ENCODE data around the gene CEP85. TPM values are rescaled to one million over a fixed set of nuclear protein-coding genes. Genes with fewer than 3 reads are reported as not detected.

Gene CEP85, protein sequence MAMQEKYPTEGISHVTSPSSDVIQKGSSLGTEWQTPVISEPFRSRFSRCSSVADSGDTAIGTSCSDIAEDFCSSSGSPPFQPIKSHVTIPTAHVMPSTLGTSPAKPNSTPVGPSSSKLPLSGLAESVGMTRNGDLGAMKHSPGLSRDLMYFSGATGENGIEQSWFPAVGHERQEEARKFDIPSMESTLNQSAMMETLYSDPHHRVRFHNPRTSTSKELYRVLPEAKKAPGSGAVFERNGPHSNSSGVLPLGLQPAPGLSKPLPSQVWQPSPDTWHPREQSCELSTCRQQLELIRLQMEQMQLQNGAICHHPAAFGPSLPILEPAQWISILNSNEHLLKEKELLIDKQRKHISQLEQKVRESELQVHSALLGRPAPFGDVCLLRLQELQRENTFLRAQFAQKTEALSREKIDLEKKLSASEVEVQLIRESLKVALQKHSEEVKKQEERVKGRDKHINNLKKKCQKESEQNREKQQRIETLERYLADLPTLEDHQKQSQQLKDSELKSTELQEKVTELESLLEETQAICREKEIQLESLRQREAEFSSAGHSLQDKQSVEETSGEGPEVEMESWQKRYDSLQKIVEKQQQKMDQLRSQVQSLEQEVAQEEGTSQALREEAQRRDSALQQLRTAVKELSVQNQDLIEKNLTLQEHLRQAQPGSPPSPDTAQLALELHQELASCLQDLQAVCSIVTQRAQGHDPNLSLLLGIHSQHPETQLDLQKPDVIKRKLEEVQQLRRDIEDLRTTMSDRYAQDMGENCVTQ
- 6.3 and 8.3 TPM in 2 replicates for total RNA-seq (2012; rRNA removed)

DNA sequence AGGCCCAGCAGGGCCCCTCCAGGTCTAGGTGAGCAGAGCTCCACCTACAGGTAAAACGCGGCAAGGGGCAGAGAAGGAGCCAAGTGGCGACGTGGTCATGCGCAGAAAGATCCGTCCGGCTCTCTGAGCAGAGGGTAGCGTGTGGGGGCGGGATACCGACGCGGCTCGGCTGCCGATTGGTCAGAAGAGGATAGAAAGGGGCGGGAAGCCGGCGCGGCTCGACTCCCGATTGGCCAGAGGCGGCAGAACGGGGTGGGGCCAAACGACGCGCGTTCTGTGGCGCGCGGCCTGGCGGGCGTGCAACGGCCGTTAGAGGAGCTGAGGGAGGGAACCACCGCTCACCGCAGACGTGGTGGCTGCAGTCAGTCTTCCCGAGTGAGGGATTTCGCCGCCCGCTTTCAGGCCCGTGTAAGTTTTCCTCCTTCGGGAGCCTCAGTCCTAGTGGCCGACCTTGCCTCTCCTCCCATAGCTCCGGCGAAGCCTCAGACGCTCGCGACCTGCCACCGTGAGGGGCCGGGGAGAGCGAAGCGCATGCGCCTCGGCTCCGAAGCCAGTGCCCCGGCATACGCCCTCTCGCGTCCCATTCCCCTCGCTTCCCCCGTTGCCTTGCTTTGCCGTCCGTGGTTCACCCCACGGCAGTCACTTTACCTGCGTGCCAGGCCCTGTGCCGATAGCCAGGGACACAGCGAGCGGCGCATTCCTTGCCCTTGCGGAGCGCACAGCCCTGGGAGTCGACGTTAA, at the start of gene CEP85:
Gene CEP85, plus strand, starts transcription at position 298 of the 741 bp plus-strand sequence. CDS start 5,584 bp downstream, outside the sequence.
- H3K9ac ChIP-seq (ENCODE audit: low read depth, low read length) = peak within 1 kb of the TSS; percentile 88
- peak within 1 kb of the TSS; percentile 89 for H3K4me2 ChIP-seq (ENCODE audit: low read length)
- H3K27me3 ChIP-seq (ENCODE audit: control insufficient read depth, insufficient read depth, low read length) = no peaks in the 10 kb centered on the region

DNA sequence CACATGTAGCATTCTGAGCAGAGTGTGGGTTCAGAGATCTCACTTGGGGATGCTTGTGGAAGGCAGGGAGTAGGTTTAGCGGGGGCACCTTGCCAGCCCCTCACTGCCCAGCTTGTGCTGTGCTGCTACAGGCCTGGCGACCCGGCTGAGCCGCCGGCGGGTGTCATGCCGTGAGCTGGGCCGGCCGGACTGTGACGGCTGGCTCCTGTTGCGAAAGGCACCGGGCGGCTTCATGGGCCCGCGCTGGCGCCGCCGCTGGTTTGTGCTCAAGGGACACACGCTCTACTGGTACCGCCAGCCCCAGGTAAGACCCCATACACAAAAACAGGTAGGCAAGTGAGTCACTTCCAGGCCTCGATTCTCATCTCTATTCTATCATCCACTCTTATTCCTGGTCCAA, 49.1 kb upstream of the CEP85 start:
- Histone ChIP-seq H3K4me1 (ENCODE audit: control insufficient read depth, insufficient read depth, low read length) (no peaks in the 10 kb centered on the region), H3K27me3 (ENCODE audit: control insufficient read depth, insufficient read depth, low read length) (no peaks in the 10 kb centered on the region), H3K9ac (ENCODE audit: low read depth, low read length) (no peak overlapping the region), H3K9me3 (replicated peaks; ENCODE audit: low read length) (no peaks in the 10 kb centered on the region), H3K4me2 (ENCODE audit: low read length) (no peak overlapping the region), H3K4me3 (ENCODE audit: low read length) (no peak overlapping the region), H3K36me3 (ENCODE audit: insufficient read depth, low read length) (no peaks in the 10 kb centered on the region)

More for the DNA sequence above, at the start of gene CEP85:
- no peaks in the 10 kb centered on the region for H3K9me3 ChIP-seq (replicated peaks; ENCODE audit: low read length)
- peaks cover 18% of the 10 kb centered on the region for H3K4me1 ChIP-seq (ENCODE audit: control insufficient read depth, insufficient read depth, low read length)
- no peaks in the 10 kb centered on the region for H3K36me3 ChIP-seq (ENCODE audit: insufficient read depth, low read length)
- peak within 1 kb of the TSS; percentile 98 for H3K4me3 ChIP-seq (ENCODE audit: low read length)

DNA sequence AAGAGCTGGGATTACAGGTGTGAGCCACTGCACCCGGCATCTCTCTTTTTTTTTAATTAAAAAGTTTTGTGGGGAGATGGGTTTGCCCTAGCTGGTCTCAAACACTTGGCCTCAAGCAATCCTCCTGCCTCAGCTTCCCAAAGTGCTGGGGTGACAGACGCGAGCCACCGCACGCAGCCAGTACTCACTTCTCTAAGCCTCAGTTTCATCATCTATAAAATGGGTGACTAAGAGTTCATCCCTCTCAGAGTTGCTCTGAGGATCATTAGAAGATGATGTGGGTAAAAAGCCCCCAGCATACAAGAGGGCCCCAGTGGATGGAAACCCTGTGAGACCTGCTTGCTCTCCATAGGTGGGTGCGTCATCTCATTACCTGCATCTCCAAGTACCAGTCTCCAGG, 46.1 kb upstream of the CEP85 start:
- H3K9ac ChIP-seq (ENCODE audit: low read depth, low read length) = no peak overlapping the region
- no peaks in the 10 kb centered on the region for H3K9me3 ChIP-seq (replicated peaks; ENCODE audit: low read length)
- H3K4me2 ChIP-seq (ENCODE audit: low read length) = no peak overlapping the region
- no peak overlapping the region for H3K4me3 ChIP-seq (ENCODE audit: low read length)
- no peaks in the 10 kb centered on the region for H3K36me3 ChIP-seq (ENCODE audit: insufficient read depth, low read length)
- H3K27me3 ChIP-seq (ENCODE audit: control insufficient read depth, insufficient read depth, low read length) = peaks cover 7% of the 10 kb centered on the region
- no peaks in the 10 kb centered on the region for H3K4me1 ChIP-seq (ENCODE audit: control insufficient read depth, insufficient read depth, low read length)

DNA sequence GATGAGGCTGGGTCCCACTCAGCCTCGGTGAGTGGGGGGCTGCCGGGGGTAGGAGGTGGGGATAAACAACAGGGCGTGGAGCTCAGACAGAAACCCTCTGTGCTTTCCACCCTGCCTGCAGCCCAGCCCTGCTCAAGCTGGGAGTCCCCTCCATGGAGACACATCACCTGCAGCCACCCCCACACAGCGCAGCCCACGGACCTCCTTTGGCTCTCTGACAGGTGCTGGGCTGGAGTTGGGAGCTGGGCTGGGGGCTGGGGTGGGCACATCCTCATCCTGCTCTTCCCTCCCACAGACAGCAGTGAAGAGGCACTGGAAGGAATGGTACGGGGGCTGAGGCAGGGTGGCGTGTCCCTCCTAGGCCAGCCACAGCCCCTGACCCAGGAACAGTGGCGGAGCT, 45.5 kb upstream of the CEP85 start:
- Histone ChIP-seq H3K4me1 (ENCODE audit: control insufficient read depth, insufficient read depth, low read length) (no peaks in the 10 kb centered on the region), H3K4me3 (ENCODE audit: low read length) (no peak overlapping the region), H3K27me3 (ENCODE audit: control insufficient read depth, insufficient read depth, low read length) (peaks cover 10% of the 10 kb centered on the region), H3K9me3 (replicated peaks; ENCODE audit: low read length) (no peaks in the 10 kb centered on the region), H3K36me3 (ENCODE audit: insufficient read depth, low read length) (no peaks in the 10 kb centered on the region), H3K4me2 (ENCODE audit: low read length) (no peak overlapping the region), H3K9ac (ENCODE audit: low read depth, low read length) (no peak overlapping the region)

DNA sequence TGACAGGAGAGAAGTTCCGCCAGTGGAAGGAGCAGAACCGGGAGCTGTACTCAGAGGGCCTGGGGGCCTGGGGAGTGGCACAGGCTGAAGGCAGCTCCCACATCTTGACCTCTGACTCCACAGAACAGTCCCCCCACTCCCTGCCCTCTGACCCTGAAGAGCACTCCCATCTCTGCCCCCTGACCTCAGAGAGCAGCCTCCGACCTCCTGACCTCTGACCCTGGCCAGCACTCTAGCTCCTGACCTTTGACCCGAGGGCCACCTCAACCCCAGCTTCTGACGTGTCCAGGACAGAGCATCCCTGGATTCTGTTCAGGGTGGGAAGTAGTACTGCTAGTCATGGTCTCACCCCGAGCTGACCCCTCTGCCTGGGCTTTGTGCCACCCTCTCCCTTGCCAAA, 44.7 kb upstream of the CEP85 start:
- no peak overlapping the region for H3K4me3 ChIP-seq (ENCODE audit: low read length)
- no peaks in the 10 kb centered on the region for H3K4me1 ChIP-seq (ENCODE audit: control insufficient read depth, insufficient read depth, low read length)
- no peak overlapping the region for H3K9ac ChIP-seq (ENCODE audit: low read depth, low read length)
- no peaks in the 10 kb centered on the region for H3K36me3 ChIP-seq (ENCODE audit: insufficient read depth, low read length)
- peaks cover 17% of the 10 kb centered on the region for H3K27me3 ChIP-seq (ENCODE audit: control insufficient read depth, insufficient read depth, low read length)
- H3K4me2 ChIP-seq (ENCODE audit: low read length) = no peak overlapping the region
- H3K9me3 ChIP-seq (replicated peaks; ENCODE audit: low read length) = no peaks in the 10 kb centered on the region

DNA sequence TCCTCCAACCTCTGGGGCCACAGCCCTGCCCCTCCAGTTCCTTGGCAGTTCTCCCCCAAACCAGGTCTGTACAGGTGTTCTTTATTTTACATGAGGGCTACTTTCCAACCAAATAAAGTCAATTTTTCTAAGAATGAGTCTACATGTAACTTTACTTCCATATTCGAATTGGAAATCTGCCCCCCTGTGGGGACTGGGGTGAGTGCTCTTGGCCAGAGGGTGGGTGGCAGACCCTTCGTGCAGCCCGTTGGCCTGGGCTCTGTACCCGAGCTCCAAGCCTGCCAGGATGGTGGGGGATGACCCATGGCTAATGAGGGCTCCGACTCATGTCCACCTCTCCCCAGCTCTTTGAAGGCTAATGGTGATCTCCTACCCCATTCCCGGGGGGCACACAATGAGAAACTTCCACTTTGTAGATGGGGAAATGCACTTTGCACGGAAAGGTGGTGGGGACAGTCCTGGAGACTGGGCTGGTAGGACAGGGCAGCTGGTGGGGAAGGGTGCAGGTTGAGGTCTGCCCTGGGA, 44.2 kb upstream of the CEP85 start:
- Histone ChIP-seq H3K9me3 (replicated peaks; ENCODE audit: low read length) (no peaks in the 10 kb centered on the region), H3K36me3 (ENCODE audit: insufficient read depth, low read length) (no peaks in the 10 kb centered on the region), H3K4me3 (ENCODE audit: low read length) (no peak overlapping the region), H3K4me2 (ENCODE audit: low read length) (no peak overlapping the region), H3K27me3 (ENCODE audit: control insufficient read depth, insufficient read depth, low read length) (peaks cover 17% of the 10 kb centered on the region), H3K4me1 (ENCODE audit: control insufficient read depth, insufficient read depth, low read length) (no peaks in the 10 kb centered on the region), H3K9ac (ENCODE audit: low read depth, low read length) (no peak overlapping the region)

DNA sequence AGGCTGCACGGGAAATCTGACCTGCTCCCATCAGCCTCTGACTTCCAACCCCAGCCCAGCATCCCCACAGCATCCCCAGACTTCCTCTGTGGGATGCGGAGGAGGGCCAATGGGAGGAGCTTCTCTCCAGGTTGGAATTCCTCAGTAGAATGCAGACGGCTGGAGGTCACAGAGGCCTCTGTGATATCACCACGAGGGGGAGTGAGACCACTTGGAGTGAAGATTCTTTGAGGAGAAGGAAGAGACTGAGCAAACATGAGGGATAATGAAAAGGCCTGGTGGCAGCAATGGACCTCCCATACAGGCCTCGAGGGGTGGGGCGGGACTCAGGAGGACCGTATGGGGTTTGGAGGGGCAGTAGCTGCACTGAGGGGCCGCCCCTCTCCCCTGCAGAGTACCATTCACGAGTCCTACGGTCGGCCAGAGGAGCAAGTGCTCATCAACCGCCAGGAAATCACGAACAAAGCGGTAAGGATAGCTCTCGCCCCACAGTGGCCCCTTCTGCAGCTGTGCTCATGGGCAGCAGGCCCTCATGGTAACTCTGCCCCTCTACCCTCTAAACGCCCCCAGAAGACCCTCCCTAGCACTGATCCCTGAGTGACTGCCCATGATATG, 43.5 kb upstream of the CEP85 start, which contains the start of gene CATSPER4:
Gene CATSPER4, plus strand, starts transcription at position 230 of the 615 bp plus-strand sequence. Its CDS starts 26 bp downstream, at position 256.
- no peaks in the 10 kb centered on the region for H3K9me3 ChIP-seq (replicated peaks; ENCODE audit: low read length)
- peaks cover 19% of the 10 kb centered on the region for H3K27me3 ChIP-seq (ENCODE audit: control insufficient read depth, insufficient read depth, low read length)
- no peak within 1 kb of the TSS for H3K4me3 ChIP-seq (ENCODE audit: low read length)
- no peak within 1 kb of the TSS for H3K4me2 ChIP-seq (ENCODE audit: low read length)
- no peak within 1 kb of the TSS for H3K9ac ChIP-seq (ENCODE audit: low read depth, low read length)
- no peaks in the 10 kb centered on the region for H3K36me3 ChIP-seq (ENCODE audit: insufficient read depth, low read length)
- H3K4me1 ChIP-seq (ENCODE audit: control insufficient read depth, insufficient read depth, low read length) = no peaks in the 10 kb centered on the region

DNA sequence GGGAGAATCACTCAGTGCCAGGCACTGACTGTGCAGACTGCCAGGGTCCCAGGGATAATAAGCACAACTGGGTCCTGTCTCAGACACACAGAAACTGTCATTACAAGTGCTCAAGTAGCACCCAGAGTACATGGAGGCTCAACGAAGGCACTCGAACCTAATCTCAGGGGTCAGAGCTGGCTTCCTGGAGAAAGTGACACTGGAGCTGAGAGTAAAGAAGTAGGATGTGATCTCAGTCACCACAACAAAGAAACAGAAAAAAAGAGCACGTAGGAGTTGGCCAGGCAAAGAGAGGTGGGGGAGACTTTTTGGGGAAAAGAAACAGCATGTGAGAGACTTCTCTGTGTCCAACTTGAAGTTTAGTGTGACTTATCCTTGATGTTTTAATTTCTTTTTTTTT, 42.3 kb upstream of the CEP85 start:
- H3K9me3 ChIP-seq (replicated peaks; ENCODE audit: low read length) = no peaks in the 10 kb centered on the region
- H3K4me2 ChIP-seq (ENCODE audit: low read length) = no peak overlapping the region
- no peak overlapping the region for H3K4me3 ChIP-seq (ENCODE audit: low read length)
- H3K9ac ChIP-seq (ENCODE audit: low read depth, low read length) = no peak overlapping the region
- no peaks in the 10 kb centered on the region for H3K36me3 ChIP-seq (ENCODE audit: insufficient read depth, low read length)
- no peaks in the 10 kb centered on the region for H3K4me1 ChIP-seq (ENCODE audit: control insufficient read depth, insufficient read depth, low read length)
- H3K27me3 ChIP-seq (ENCODE audit: control insufficient read depth, insufficient read depth, low read length) = peaks cover 26% of the 10 kb centered on the region

DNA sequence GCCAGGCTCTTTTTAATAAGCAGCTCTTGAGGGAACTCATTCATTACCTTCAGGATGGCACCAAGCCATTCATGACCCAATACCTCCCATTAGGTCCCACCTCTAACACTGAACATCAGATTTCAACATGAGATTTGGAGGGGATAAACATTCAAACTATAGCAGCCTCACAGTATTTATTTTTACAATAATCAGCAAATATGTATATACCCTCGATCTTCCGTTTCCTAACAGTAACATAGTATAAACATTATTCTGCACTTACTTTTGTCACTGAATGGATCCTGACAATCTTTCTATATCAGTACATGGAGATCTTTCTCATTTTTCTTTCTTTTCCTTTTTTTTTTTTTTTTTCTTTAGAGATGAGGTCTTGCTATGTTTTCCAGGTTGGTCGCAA, 38.2 kb upstream of the CEP85 start:
- Histone ChIP-seq H3K9ac (ENCODE audit: low read depth, low read length) (no peak overlapping the region), H3K4me1 (ENCODE audit: control insufficient read depth, insufficient read depth, low read length) (no peaks in the 10 kb centered on the region), H3K27me3 (ENCODE audit: control insufficient read depth, insufficient read depth, low read length) (peaks cover 41% of the 10 kb centered on the region), H3K36me3 (ENCODE audit: insufficient read depth, low read length) (no peaks in the 10 kb centered on the region), H3K9me3 (replicated peaks; ENCODE audit: low read length) (no peaks in the 10 kb centered on the region), H3K4me2 (ENCODE audit: low read length) (no peak overlapping the region), H3K4me3 (ENCODE audit: low read length) (no peak overlapping the region)

DNA sequence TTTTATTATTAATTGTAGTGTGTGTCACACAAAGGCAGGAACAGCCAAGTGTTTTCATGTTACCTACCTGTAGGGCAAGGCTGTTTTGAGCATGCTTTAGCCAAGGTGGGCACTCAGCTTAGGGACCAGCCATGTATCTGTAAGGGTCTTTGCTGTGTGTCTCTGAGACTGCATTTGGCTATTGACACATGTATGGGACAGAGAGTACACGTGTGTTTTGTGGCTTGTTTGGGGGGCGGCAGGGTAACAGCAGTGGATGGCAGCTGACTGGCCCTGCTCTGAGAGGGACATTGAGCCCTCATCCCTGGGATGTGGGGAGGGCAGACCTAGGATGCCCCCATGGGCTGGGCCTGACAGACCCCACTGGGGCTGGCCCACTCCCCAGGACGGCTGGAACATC, 36.7 kb upstream of the CEP85 start:
- no peak overlapping the region for H3K4me3 ChIP-seq (ENCODE audit: low read length)
- no peak overlapping the region for H3K4me2 ChIP-seq (ENCODE audit: low read length)
- H3K36me3 ChIP-seq (ENCODE audit: insufficient read depth, low read length) = no peaks in the 10 kb centered on the region
- peaks cover 33% of the 10 kb centered on the region for H3K27me3 ChIP-seq (ENCODE audit: control insufficient read depth, insufficient read depth, low read length)
- no peaks in the 10 kb centered on the region for H3K9me3 ChIP-seq (replicated peaks; ENCODE audit: low read length)
- H3K9ac ChIP-seq (ENCODE audit: low read depth, low read length) = no peak overlapping the region
- H3K4me1 ChIP-seq (ENCODE audit: control insufficient read depth, insufficient read depth, low read length) = no peaks in the 10 kb centered on the region

DNA sequence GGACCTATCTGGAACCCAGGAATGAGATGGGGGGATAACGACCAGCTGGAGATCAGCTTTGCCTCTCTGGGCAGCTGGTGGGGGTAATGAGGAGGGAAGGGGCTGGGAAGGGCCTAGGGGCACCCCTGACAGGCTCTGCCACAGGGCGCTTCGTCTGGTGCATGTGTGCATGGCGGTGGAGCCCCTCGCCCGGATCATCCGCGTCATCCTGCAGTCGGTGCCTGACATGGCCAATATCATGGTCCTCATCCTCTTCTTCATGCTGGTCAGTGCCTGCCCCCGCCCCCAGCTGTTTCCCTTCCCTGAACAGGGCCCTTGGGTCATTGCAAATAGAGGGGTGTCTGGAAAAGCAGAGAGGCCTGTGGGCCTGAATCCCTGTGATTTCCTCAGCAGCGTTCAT, 36.2 kb upstream of the CEP85 start:
- H3K4me2 ChIP-seq (ENCODE audit: low read length) = no peak overlapping the region
- H3K9me3 ChIP-seq (replicated peaks; ENCODE audit: low read length) = no peaks in the 10 kb centered on the region
- no peak overlapping the region for H3K4me3 ChIP-seq (ENCODE audit: low read length)
- no peak overlapping the region for H3K9ac ChIP-seq (ENCODE audit: low read depth, low read length)
- peaks cover 33% of the 10 kb centered on the region for H3K27me3 ChIP-seq (ENCODE audit: control insufficient read depth, insufficient read depth, low read length)
- no peaks in the 10 kb centered on the region for H3K36me3 ChIP-seq (ENCODE audit: insufficient read depth, low read length)
- H3K4me1 ChIP-seq (ENCODE audit: control insufficient read depth, insufficient read depth, low read length) = no peaks in the 10 kb centered on the region
